K562 (cell line): Measurements from ENCODE around the gene MYL12B. TPM values are rescaled to one million over a fixed set of nuclear protein-coding genes. Genes with fewer than 3 reads are reported as not detected.

Source experiments
- GATA2 ChIP-seq: sonication (generic); formaldehyde crosslinking; IDR thresholded peaks from 2 replicates; pipeline ENCODE4 v1.4.0; 2020; ENCODE audit warnings: mild to moderate bottlenecking, missing genetic modification reagents
- HLTF ChIP-seq: fragments of 450-650 bp; IDR thresholded peaks from 2 replicates; pipeline ENCODE4 v1.6.1; 2016
- HSF4 ChIP-seq: fragments of 250-450 bp; sonication (Bioruptor Pico); IDR thresholded peaks from 2 replicates; pipeline ENCODE4 v2.1.2; 2022; ENCODE audit warnings: mild to moderate bottlenecking, moderate library complexity, borderline replicate concordance
- KLF10 ChIP-seq: fragments of 250-450 bp; sonication (Bioruptor Pico); IDR thresholded peaks from 2 replicates; pipeline ENCODE4 v1.6.1; 2021; ENCODE audit warnings: matching md5 sums
- LARP7 ChIP-seq: fragments of 450-650 bp; IDR thresholded peaks from 2 replicates; pipeline ENCODE4 v1.6.1; 2016
- MTA1 ChIP-seq: fragments of 450-650 bp; IDR thresholded peaks from 2 replicates; pipeline ENCODE4 v1.6.1; 2017; ENCODE audit warnings: borderline replicate concordance
- RB1 ChIP-seq: fragments of 450-650 bp; IDR thresholded peaks from 2 replicates; pipeline ENCODE4 v1.6.1; 2017; ENCODE audit warnings: low read depth, mild to moderate bottlenecking
- RBM39 ChIP-seq: fragments of 200-400 bp; formaldehyde crosslinking; optimal IDR thresholded peaks from 2 replicates; pipeline ENCODE3; 2018; ENCODE audit warnings: low read depth, low read length
- SMARCC2 ChIP-seq: fragments of 450-650 bp; IDR thresholded peaks from 2 replicates; pipeline ENCODE4 v1.6.1; 2017; ENCODE audit warnings: antibody characterized with exemption, moderate library complexity, mild to moderate bottlenecking, low read depth
- SREBF1 ChIP-seq: fragments of 150-350 bp; IDR thresholded peaks from 2 replicates; pipeline ENCODE4 v1.6.1; 2014; ENCODE audit warnings: antibody characterized with exemption, low read depth, low read length, borderline replicate concordance
- TCF3 ChIP-seq: sonication (generic); formaldehyde crosslinking; IDR thresholded peaks from 2 replicates; pipeline ENCODE4 v1.4.0; 2020; ENCODE audit warnings: mild to moderate bottlenecking, missing genetic modification reagents
- ZBTB9 ChIP-seq: fragments of 450-650 bp; formaldehyde crosslinking; IDR thresholded peaks from 2 replicates; pipeline ENCODE4 v1.4.0; 2020; ENCODE audit warnings: mild to moderate bottlenecking, moderate library complexity
- ZFP30 ChIP-seq: fragments of 250-450 bp; sonication (Bioruptor Pico); IDR thresholded peaks from 2 replicates; pipeline ENCODE4 v1.8.0; 2022; ENCODE audit warnings: moderate library complexity, mild to moderate bottlenecking, inconsistent platforms, borderline replicate concordance
- ZZZ3 ChIP-seq: fragments of 450-650 bp; IDR thresholded peaks from 2 replicates; pipeline ENCODE4 v1.6.1; 2016; ENCODE audit warnings: antibody characterized with exemption, mild to moderate bottlenecking, moderate library complexity
- polyA plus RNA-seq, 8 experiments: library from polyadenylated mRNA; depleted of rRNA in 4 of 8; stranded (reverse) in 5 of 8; unstranded in 3 of 8; fragments of >200 nt; fragmentation: Nextera tagmentation in 2 of 8; fragmentation: Illumina TruSeq in 1 of 8; extraction: Ambion mirVana in 2 of 8; extraction: Trizol in 1 of 8; gene quantifications; 2 replicates each; pipeline versions ENCODE4 v1.2.1 to v1.2.3, GENCODE V29; 2011 to 2014; ENCODE audit warnings: inconsistent platforms in 1 of 8, missing spikeins in 1 of 8
- total RNA-seq, 7 experiments: library from RNA; depleted of rRNA in 6 of 7; stranded (reverse); fragments of >200 nt in 6 of 7; fragmentation: Illumina TruSeq in 2 of 7; extraction: Trizol in 2 of 7; gene quantifications; 2 replicates each; pipeline versions ENCODE4 v1.2.1 to v1.2.3, GENCODE V29; 2011 to 2021; ENCODE audit warnings: low replicate concordance in 1 of 7
- TF ChIP-seq, protein P1 (sequence below): fragments of 450-650 bp; IDR thresholded peaks from 2 replicates; pipeline ENCODE4 v1.6.1; 2016; ENCODE audit warnings: low read depth, mild to moderate bottlenecking, moderate library complexity
- TF ChIP-seq, protein P2 (sequence below), 2 experiments: IDR thresholded peaks; 2 replicates each; pipeline ENCODE4 v1.6.1; 2012; ENCODE audit warnings: improper control_type of control experiment in 2 of 2, low read depth in 2 of 2, low read length in 2 of 2, borderline replicate concordance in 1 of 2
- TF ChIP-seq, protein P3 (sequence below): fragments of 250-450 bp; sonication (Bioruptor Pico); IDR thresholded peaks from 2 replicates; pipeline ENCODE4 v1.5.1; 2021; ENCODE audit warnings: mild to moderate bottlenecking

The MYL12B gene
- total and polyA plus RNA-seq, 9 of the 15 experiments (the other 6 are each of a cell fraction or from before 2014, with no cell fraction given) = 220 to 995 (median 463) TPM

- TF ChIP-seq ZBTB9 (CRISPR knock-in tag) (no peak; the same call in 1 of the 2 replicates), KLF10 (CRISPR knock-in tag) (no peak), RB1 (no peak), TCF3 (CRISPR knock-in tag) (no peak), SMARCC2 (peak; percentile 31; the same call in 1 of the 2 replicates), GATA2 (no peak; the same call in 1 of the 2 replicates), RBM39 (no peak), SREBF1 (peak; percentile 93), ZFP30 (CRISPR knock-in tag) (peak; percentile 61; the same call in 1 of the 2 replicates), HLTF (0 out of 2 replicates have a peak, but pooled peaks have one; percentile 48), LARP7 (0 out of 2 replicates have a peak, but pooled peaks have one; percentile 72), HSF4 (CRISPR knock-in tag) (no peak), MTA1 (peak; percentile 91), ZZZ3 (no peak)
- TF ChIP-seq, protein P1, sequence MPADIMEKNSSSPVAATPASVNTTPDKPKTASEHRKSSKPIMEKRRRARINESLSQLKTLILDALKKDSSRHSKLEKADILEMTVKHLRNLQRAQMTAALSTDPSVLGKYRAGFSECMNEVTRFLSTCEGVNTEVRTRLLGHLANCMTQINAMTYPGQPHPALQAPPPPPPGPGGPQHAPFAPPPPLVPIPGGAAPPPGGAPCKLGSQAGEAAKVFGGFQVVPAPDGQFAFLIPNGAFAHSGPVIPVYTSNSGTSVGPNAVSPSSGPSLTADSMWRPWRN = no peak
- TF ChIP-seq, protein P2, sequence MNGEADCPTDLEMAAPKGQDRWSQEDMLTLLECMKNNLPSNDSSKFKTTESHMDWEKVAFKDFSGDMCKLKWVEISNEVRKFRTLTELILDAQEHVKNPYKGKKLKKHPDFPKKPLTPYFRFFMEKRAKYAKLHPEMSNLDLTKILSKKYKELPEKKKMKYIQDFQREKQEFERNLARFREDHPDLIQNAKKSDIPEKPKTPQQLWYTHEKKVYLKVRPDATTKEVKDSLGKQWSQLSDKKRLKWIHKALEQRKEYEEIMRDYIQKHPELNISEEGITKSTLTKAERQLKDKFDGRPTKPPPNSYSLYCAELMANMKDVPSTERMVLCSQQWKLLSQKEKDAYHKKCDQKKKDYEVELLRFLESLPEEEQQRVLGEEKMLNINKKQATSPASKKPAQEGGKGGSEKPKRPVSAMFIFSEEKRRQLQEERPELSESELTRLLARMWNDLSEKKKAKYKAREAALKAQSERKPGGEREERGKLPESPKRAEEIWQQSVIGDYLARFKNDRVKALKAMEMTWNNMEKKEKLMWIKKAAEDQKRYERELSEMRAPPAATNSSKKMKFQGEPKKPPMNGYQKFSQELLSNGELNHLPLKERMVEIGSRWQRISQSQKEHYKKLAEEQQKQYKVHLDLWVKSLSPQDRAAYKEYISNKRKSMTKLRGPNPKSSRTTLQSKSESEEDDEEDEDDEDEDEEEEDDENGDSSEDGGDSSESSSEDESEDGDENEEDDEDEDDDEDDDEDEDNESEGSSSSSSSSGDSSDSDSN (IDR thresholded peaks at IDR 0.05; ENCODE audit: borderline replicate concordance in 1 of 2, low read depth in 2 of 2, low read length in 2 of 2) = peak; percentile 95 to 97
- TF ChIP-seq, protein P3, sequence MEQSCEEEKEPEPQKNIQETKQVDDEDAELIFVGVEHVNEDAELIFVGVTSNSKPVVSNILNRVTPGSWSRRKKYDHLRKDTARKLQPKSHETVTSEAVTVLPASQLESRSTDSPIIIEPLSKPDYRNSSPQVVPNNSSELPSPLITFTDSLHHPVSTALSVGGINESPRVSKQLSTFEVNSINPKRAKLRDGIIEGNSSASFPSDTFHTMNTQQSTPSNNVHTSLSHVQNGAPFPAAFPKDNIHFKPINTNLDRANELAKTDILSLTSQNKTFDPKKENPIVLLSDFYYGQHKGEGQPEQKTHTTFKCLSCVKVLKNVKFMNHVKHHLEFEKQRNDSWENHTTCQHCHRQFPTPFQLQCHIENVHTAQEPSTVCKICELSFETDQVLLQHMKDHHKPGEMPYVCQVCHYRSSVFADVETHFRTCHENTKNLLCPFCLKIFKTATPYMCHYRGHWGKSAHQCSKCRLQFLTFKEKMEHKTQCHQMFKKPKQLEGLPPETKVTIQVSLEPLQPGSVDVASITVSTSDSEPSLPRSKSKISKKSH (CRISPR knock-in tag) = no peak
Observed at GRCh38 chr18:3247240-3248061, 14.5 kb upstream of the MYL12B start, which contains the start of gene MYL12A (continued).
